Mammary epithelial cell (primary cell): Measurements from ENCODE around the gene DESI1.

Source experiments
- CTCF ChIP-seq, 2 donors: IDR thresholded peaks in 1 of 2; conservative IDR thresholded peaks in 1 of 2; 2 replicates each; pipeline ENCODE4 v1.5.1; 2011 to 2012; ENCODE audit warnings: inconsistent platforms in 2 of 2, low read length in 2 of 2, mild to moderate bottlenecking in 2 of 2, control low read depth in 1 of 2, low read depth in 1 of 2; ENCODE audit not compliant: insufficient read depth in 1 of 2; ENCODE audit errors: extremely low read depth in 1 of 2
- EZH2 ChIP-seq: IDR thresholded peaks from 2 replicates; pipeline ENCODE4 v1.6.1; 2012; ENCODE audit warnings: low read length, inconsistent platforms, borderline replicate concordance

DNA sequence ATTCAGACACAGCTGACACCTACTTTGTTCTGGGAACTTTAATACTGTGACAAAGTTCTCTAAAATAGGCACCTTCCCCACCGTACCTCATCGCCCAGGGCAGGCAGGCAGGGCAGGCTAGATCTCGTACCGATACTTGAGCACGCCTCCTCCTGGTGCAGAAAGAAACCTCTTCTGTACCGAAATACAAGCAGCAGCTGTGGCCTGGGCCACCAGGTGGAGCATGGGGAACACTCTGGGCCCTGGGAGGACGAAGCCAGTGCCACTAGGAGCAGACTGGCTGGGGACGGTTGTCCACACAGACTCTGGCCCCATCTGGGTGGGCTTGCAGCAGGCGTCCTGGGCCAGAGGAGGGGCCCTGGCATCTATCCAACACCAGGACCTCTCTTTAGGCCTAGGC is 44.0 kb downstream of the DESI1 start:
- TF ChIP-seq EZH2 = no peak
- peak; percentile 70 to 74 for TF ChIP-seq CTCF (conservative IDR thresholded peaks at IDR 0.05 in 1 of 2, IDR thresholded peaks at IDR 0.05 in 1 of 2; ENCODE audit: extremely low read depth in 1 of 2, insufficient read depth in 1 of 2, low read depth in 1 of 2, low read length in 2 of 2)
